PC-3 (cell line): Measurements from ENCODE around the gene LRIF1.

Experiments used
- CTCF ChIP-seq: fragments of 300-600 bp; sonication (generic); conservative IDR thresholded peaks from 2 replicates; pipeline ENCODE4 v1.5.1; 2017; ENCODE audit warnings: antibody characterized with exemption, low read depth, mild to moderate bottlenecking, low read length
- EZH2 ChIP-seq: fragments of 300-600 bp; sonication (generic); IDR thresholded peaks from one replicate; pipeline ENCODE4 v1.6.1; 2017; ENCODE audit warnings: antibody characterized with exemption, mild to moderate bottlenecking, low read length; ENCODE audit not compliant: unreplicated experiment
- EZH2phosphoT487 ChIP-seq: fragments of 300-600 bp; sonication (generic); IDR thresholded peaks from 2 replicates; pipeline ENCODE4 v1.6.1; 2018; ENCODE audit warnings: mild to moderate bottlenecking, antibody characterized with exemption, low read length, borderline replicate concordance

GRCh38 chr1:110957798-110958197 lies 5.9 kb downstream of the LRIF1 start:
- no peak for TF ChIP-seq CTCF
- no peak for TF ChIP-seq EZH2phosphoT487
- TF ChIP-seq EZH2: no peak
